A549 (cell line): Measurements from ENCODE around the gene FGF23. TPM values are rescaled to one million over a fixed set of nuclear protein-coding genes. Genes with fewer than 3 reads are reported as not detected.

Source experiments
- ATAC-seq, 2 experiments: fragments of 200-7000 bp in 1 of 2; fragments of >200 bp in 1 of 2; cut with Nextera tagmentation in 1 of 2; cut with Tn5 transposase in 1 of 2; 3 replicates each; pipeline versions ENCODE4 v1.8.0 to v1.9.1; 2018 to 2020; ENCODE audit warnings: mild to moderate bottlenecking in 1 of 2, moderate library complexity in 1 of 2
- CTCF ChIA-PET: fragments of 300-600 bp; sonication (Branson Sonifier 250); formaldehyde crosslinking; extraction: SDS; loops from one replicate; lab custom pipeline; 2021; ENCODE audit warnings: antibody characterized with exemption, inconsistent platforms; lab: Yijun Ruan, JAX
- POLR2A ChIA-PET: fragments of 350-600 bp; formaldehyde crosslinking; extraction: SDS; loops from one replicate; lab custom pipeline; 2021; ENCODE audit warnings: antibody characterized with exemption, inconsistent platforms; lab: Yijun Ruan, JAX
- DNase-seq, 2 experiments: peaks; one replicate each; pipeline versions ENCODE4 v3.0.0 to v3.0.0-alpha.2; 2011 to 2016; ENCODE audit warnings: low read depth in 1 of 2, low spot score in 1 of 2
- FAIRE-seq: peaks from 2 replicates; lab custom pipeline; 2011; peaks lifted over from hg19 to GRCh38; lab: Jason Lieb, UNC
- H3K27ac ChIP-seq, 2 experiments: fragments of >200 bp; sonication (Bioruptor Twin); formaldehyde crosslinking; 3 replicates each; pipeline ENCODE4 v1.5.1; 2016 to 2017
- H3K4me1 ChIP-seq: fragments of >200 bp; sonication (Bioruptor Twin); formaldehyde crosslinking; 3 replicates; pipeline ENCODE4 v1.6.1; 2016
- H3K4me2 ChIP-seq: fragments of >200 bp; sonication (Bioruptor Twin); formaldehyde crosslinking; 3 replicates; pipeline ENCODE4 v1.6.1; 2016
- H3K4me3 ChIP-seq: fragments of >200 bp; sonication (Bioruptor Twin); formaldehyde crosslinking; 3 replicates; pipeline ENCODE4 v1.5.1; 2016
- H3K9me3 ChIP-seq: fragments of >200 bp; sonication (Bioruptor Twin); formaldehyde crosslinking; 3 replicates; pipeline ENCODE4 v1.6.1; 2016
- ATOH8 ChIP-seq: fragments of 250-450 bp; sonication (Bioruptor Pico); IDR thresholded peaks from 2 replicates; pipeline ENCODE4 v1.5.0; 2020; ENCODE audit warnings: low read depth, mild to moderate bottlenecking, moderate library complexity
- CBX2 ChIP-seq: fragments of 200-600 bp; sonication (generic); IDR thresholded peaks from 2 replicates; pipeline ENCODE4 v1.6.1; 2016; ENCODE audit warnings: low read depth, mild to moderate bottlenecking, borderline replicate concordance
- CHD2 ChIP-seq: fragments of 150-350 bp; IDR thresholded peaks from 2 replicates; pipeline ENCODE4 v1.6.1; 2014; ENCODE audit warnings: low read length; ENCODE audit not compliant: partially characterized antibody
- CTCF ChIP-seq: fragments of >200 bp; sonication (Bioruptor Twin); formaldehyde crosslinking; IDR thresholded peaks from 3 replicates; pipeline ENCODE4 v1.5.1; 2016
- E2F6 ChIP-seq: IDR thresholded peaks from 2 replicates; pipeline ENCODE4 v1.6.1; 2012; ENCODE audit warnings: low read depth, borderline replicate concordance
- EHF ChIP-seq: fragments of 250-450 bp; sonication (Bioruptor Pico); IDR thresholded peaks from 2 replicates; pipeline ENCODE4 v1.5.0; 2020; ENCODE audit warnings: mild to moderate bottlenecking
- FOSL2 ChIP-seq, 2 experiments: fragments of 450-650 bp in 1 of 2; fragments of >200 bp in 1 of 2; sonication (Bioruptor Twin) in 1 of 2; formaldehyde crosslinking; IDR thresholded peaks; 2 replicates each; pipeline versions ENCODE4 v1.5.0 to v1.6.1; 2016 to 2020; ENCODE audit warnings: mild to moderate bottlenecking in 1 of 2, moderate library complexity in 1 of 2
- FOXS1 ChIP-seq: fragments of 250-450 bp; sonication (Bioruptor Pico); IDR thresholded peaks from 2 replicates; pipeline ENCODE4 v1.5.0; 2020; ENCODE audit warnings: mild to moderate bottlenecking, moderate library complexity
- GATA3 ChIP-seq: IDR thresholded peaks from 2 replicates; pipeline ENCODE4 v1.6.1; 2012; ENCODE audit warnings: borderline replicate concordance
- HDAC2 ChIP-seq: fragments of 200-600 bp; sonication (generic); IDR thresholded peaks from 2 replicates; pipeline ENCODE4 v1.6.1; 2016
- HEYL ChIP-seq: fragments of 250-450 bp; sonication (Bioruptor Pico); IDR thresholded peaks from 2 replicates; pipeline ENCODE4 v1.8.0; 2021; ENCODE audit warnings: mild to moderate bottlenecking, moderate library complexity
- HOXB13 ChIP-seq: fragments of 250-450 bp; sonication (Bioruptor Pico); IDR thresholded peaks from 2 replicates; pipeline ENCODE4 v1.5.0; 2020; ENCODE audit warnings: low read depth, mild to moderate bottlenecking, moderate library complexity
- HOXB5 ChIP-seq: fragments of 250-450 bp; sonication (Bioruptor Pico); IDR thresholded peaks from 2 replicates; pipeline ENCODE4 v1.5.0; 2020; ENCODE audit warnings: mild to moderate bottlenecking, moderate library complexity
- JUN ChIP-seq, 2 experiments: fragments of >200 bp; sonication (Bioruptor Twin); formaldehyde crosslinking; IDR thresholded peaks; 2 replicates in 1 of 2; 3 replicates in 1 of 2; pipeline ENCODE4 v1.6.1; 2016 to 2017
- KDM1A ChIP-seq: fragments of 200-600 bp; sonication (generic); IDR thresholded peaks from 2 replicates; pipeline ENCODE4 v1.6.1; 2016; ENCODE audit warnings: low read depth, mild to moderate bottlenecking
- KDM5A ChIP-seq: fragments of 200-600 bp; sonication (generic); IDR thresholded peaks from 2 replicates; pipeline ENCODE4 v1.6.1; 2016; ENCODE audit warnings: antibody characterized with exemption, mild to moderate bottlenecking
- MAFK ChIP-seq: fragments of 450-650 bp; IDR thresholded peaks from 2 replicates; pipeline ENCODE4 v1.6.1; 2014; ENCODE audit not compliant: partially characterized antibody
- MAZ ChIP-seq: fragments of 150-350 bp; IDR thresholded peaks from 2 replicates; pipeline ENCODE4 v1.6.1; 2014; ENCODE audit warnings: antibody characterized with exemption, low read depth, low read length, borderline replicate concordance
- NPAS2 ChIP-seq: fragments of 250-450 bp; sonication (Bioruptor Pico); IDR thresholded peaks from 2 replicates; pipeline ENCODE4 v1.8.0; 2022; ENCODE audit warnings: mild to moderate bottlenecking, moderate library complexity, borderline replicate concordance
- RFX5 ChIP-seq: fragments of 450-650 bp; IDR thresholded peaks from 2 replicates; pipeline ENCODE4 v1.7.1; 2014; ENCODE audit warnings: antibody characterized with exemption, mild to moderate bottlenecking, moderate library complexity
- SREBF2 ChIP-seq: fragments of 450-650 bp; IDR thresholded peaks from 2 replicates; pipeline ENCODE4 v1.6.1; 2014; ENCODE audit warnings: mild to moderate bottlenecking, moderate library complexity
- TFCP2L1 ChIP-seq: fragments of 250-450 bp; sonication (Bioruptor Pico); IDR thresholded peaks from 2 replicates; pipeline ENCODE4 v1.5.0; 2021; ENCODE audit warnings: mild to moderate bottlenecking
- TP53 ChIP-seq: fragments of 250-450 bp; sonication (Bioruptor Pico); IDR thresholded peaks from 2 replicates; pipeline ENCODE4 v1.5.0; 2021; ENCODE audit warnings: mild to moderate bottlenecking, moderate library complexity
- USF2 ChIP-seq: fragments of 450-650 bp; IDR thresholded peaks from 2 replicates; pipeline ENCODE4 v1.6.1; 2014; ENCODE audit warnings: antibody characterized with exemption
- ZC3H11A ChIP-seq: fragments of 450-650 bp; IDR thresholded peaks from 2 replicates; pipeline ENCODE4 v1.6.1; 2014; ENCODE audit warnings: antibody characterized with exemption, mild to moderate bottlenecking
- ZFP36 ChIP-seq: fragments of 450-650 bp; IDR thresholded peaks from 2 replicates; pipeline ENCODE4 v1.6.1; 2014; ENCODE audit warnings: borderline replicate concordance; ENCODE audit not compliant: partially characterized antibody
- ZNF302 ChIP-seq: fragments of 250-450 bp; sonication (Bioruptor Pico); IDR thresholded peaks from 2 replicates; pipeline ENCODE4 v1.9.0; 2021; ENCODE audit warnings: inconsistent platforms, mild to moderate bottlenecking, moderate library complexity
- ZSCAN20 ChIP-seq: fragments of 250-450 bp; sonication (Bioruptor Pico); IDR thresholded peaks from 2 replicates; pipeline ENCODE4 v1.8.0; 2022; ENCODE audit warnings: mild to moderate bottlenecking, moderate library complexity
- WGBS: methylation state at CpG from one replicate; pipeline ENCODE4 v1.1.6; 2017; ENCODE audit errors: missing lambda C conversion rate; 5-methylcytosine and 5-hydroxymethylcytosine counted together
- polyA plus RNA-seq, 4 experiments: library from polyadenylated mRNA; depleted of rRNA in 3 of 4; stranded (reverse); fragments of >200 nt; fragmentation: RNase III in 1 of 4; extraction: RNeasy Plus Mini Kit Qiagen cat#74134 plus additional on column Dnase treatment in 1 of 4; gene quantifications; 2 replicates in 3 of 4; 3 replicates in 1 of 4; pipeline ENCODE4 v1.2.3, GENCODE V29; 2011 to 2017
- TF ChIP-seq, protein P1 (sequence below): fragments of 200-600 bp; sonication (generic); IDR thresholded peaks from 2 replicates; pipeline ENCODE4 v1.6.1; 2016; ENCODE audit warnings: antibody characterized with exemption, mild to moderate bottlenecking, moderate library complexity
- TF ChIP-seq, protein P2 (sequence below): fragments of >200 bp; sonication (Bioruptor Twin); formaldehyde crosslinking; IDR thresholded peaks from 2 replicates; pipeline ENCODE4 v1.6.1; 2016
- TF ChIP-seq, protein P3 (sequence below): fragments of 150-350 bp; IDR thresholded peaks from 2 replicates; pipeline ENCODE4 v1.6.1; 2014; ENCODE audit warnings: low read depth, mild to moderate bottlenecking, low read length

The FGF23 gene
- polyA plus RNA-seq, 2 of the 4 experiments (the other 2 are of a cell fraction), result not detected

DNA sequence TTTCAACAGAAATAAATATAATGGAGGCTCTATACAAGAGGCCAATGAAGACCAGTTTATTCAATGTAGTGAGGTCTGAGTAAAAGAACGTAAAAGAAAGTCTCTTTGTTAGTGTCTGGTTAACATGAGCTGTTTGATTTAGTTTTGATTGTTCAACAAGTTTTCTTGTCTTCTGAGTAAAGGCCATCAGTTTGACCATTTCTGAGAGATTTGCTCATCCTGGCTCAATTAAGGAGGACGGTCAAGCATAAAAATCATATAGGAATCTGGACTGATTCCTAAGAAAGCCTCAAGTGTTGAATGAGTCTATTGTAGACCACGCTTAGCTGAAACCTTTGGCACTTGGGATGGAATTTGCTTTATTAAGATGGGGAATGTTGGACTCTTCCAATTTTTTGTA, 32.5 kb upstream of the FGF23 start:
- no peaks in the 10 kb centered on the region for H3K4me1 ChIP-seq
- ATAC-seq, result no peak
- TF ChIP-seq NPAS2 (CRISPR knock-in tag) (no peak), ZSCAN20 (no peak), EHF (CRISPR knock-in tag) (no peak), CHD2 (no peak), FOSL2 (IDR thresholded peaks at IDR 0.05) (no peak), FOSL2 (CRISPR knock-in tag; IDR thresholded peaks at IDR 0.05) (no peak), ZNF302 (CRISPR knock-in tag) (no peak), FOXS1 (CRISPR knock-in tag) (no peak), MAZ (no peak), HEYL (no peak), KDM1A (no peak), TP53 (CRISPR knock-in tag) (no peak), KDM5A (no peak), RFX5 (no peak), JUN (IDR thresholded peaks at IDR 0.05) (no peak), ZFP36 (no peak), HOXB5 (CRISPR knock-in tag) (no peak), CTCF (no peak), GATA3 (no peak)
- TF ChIP-seq, protein P1, sequence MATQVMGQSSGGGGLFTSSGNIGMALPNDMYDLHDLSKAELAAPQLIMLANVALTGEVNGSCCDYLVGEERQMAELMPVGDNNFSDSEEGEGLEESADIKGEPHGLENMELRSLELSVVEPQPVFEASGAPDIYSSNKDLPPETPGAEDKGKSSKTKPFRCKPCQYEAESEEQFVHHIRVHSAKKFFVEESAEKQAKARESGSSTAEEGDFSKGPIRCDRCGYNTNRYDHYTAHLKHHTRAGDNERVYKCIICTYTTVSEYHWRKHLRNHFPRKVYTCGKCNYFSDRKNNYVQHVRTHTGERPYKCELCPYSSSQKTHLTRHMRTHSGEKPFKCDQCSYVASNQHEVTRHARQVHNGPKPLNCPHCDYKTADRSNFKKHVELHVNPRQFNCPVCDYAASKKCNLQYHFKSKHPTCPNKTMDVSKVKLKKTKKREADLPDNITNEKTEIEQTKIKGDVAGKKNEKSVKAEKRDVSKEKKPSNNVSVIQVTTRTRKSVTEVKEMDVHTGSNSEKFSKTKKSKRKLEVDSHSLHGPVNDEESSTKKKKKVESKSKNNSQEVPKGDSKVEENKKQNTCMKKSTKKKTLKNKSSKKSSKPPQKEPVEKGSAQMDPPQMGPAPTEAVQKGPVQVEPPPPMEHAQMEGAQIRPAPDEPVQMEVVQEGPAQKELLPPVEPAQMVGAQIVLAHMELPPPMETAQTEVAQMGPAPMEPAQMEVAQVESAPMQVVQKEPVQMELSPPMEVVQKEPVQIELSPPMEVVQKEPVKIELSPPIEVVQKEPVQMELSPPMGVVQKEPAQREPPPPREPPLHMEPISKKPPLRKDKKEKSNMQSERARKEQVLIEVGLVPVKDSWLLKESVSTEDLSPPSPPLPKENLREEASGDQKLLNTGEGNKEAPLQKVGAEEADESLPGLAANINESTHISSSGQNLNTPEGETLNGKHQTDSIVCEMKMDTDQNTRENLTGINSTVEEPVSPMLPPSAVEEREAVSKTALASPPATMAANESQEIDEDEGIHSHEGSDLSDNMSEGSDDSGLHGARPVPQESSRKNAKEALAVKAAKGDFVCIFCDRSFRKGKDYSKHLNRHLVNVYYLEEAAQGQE, result no peak
- TF ChIP-seq, all 56 proteins: peak for 0
- no peak overlapping the region for H3K27ac ChIP-seq
- no peak overlapping the region for H3K4me3 ChIP-seq
- no peaks in the 10 kb centered on the region; the same call in 2 of the 3 replicates for H3K9me3 ChIP-seq
- no peak for DNase-seq
- no peak for FAIRE-seq
- ChIA-PET POLR2A (no interaction called here), CTCF (interaction anchor here (0.8 to 2.1 kb wide), 2 partner anchors 10 to 24 kb away, joined by 3 to 6 read pairs; no protein-coding TSS in a partner anchor)
- no peak overlapping the region for H3K4me2 ChIP-seq
- WGBS, result 20% methylated on average over 3 of the region's 3 CpGs

DNA sequence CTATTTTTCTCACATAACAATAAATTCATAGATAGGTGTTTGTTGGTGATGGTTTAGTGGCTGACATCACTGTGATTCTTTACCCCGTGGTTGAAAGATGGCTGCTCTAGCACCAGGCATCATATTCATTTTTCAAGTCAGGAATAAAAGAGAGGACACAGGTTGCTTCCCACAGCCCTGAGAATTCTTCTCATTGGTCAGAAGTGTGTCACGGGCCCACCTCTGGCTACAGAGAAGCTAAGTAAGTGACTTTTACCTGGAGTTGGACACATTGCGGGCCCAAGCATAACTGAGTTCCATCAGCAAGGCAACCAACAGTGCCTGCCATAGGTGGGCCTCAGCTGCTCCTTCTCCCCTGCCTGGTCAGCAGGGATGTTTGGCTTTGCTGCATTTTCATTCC, 27.6 kb upstream of the FGF23 start:
- no peak for ATAC-seq
- 29% methylated on average over 3 of the region's 3 CpGs for WGBS
- POLR2A ChIA-PET, result no interaction called here
- TF ChIP-seq, protein P2, sequence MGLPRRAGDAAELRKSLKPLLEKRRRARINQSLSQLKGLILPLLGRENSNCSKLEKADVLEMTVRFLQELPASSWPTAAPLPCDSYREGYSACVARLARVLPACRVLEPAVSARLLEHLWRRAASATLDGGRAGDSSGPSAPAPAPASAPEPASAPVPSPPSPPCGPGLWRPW, result no peak
- no peak for TF ChIP-seq TFCP2L1 (CRISPR knock-in tag)
- TF ChIP-seq ZC3H11A, result no peak
- TF ChIP-seq ATOH8 (CRISPR knock-in tag), result no peak
- TF ChIP-seq TP53 (CRISPR knock-in tag), result no peak
- TF ChIP-seq MAFK, result no peak
- no peak for TF ChIP-seq USF2
- TF ChIP-seq HOXB13 (CRISPR knock-in tag), result no peak
- TF ChIP-seq CBX2, result no peak
- no peak for TF ChIP-seq HOXB5 (CRISPR knock-in tag)
- no peak for TF ChIP-seq FOXS1 (CRISPR knock-in tag)
- TF ChIP-seq, protein P3, sequence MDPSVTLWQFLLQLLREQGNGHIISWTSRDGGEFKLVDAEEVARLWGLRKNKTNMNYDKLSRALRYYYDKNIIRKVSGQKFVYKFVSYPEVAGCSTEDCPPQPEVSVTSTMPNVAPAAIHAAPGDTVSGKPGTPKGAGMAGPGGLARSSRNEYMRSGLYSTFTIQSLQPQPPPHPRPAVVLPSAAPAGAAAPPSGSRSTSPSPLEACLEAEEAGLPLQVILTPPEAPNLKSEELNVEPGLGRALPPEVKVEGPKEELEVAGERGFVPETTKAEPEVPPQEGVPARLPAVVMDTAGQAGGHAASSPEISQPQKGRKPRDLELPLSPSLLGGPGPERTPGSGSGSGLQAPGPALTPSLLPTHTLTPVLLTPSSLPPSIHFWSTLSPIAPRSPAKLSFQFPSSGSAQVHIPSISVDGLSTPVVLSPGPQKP, result no peak
- TF ChIP-seq E2F6, result no peak
- no peak for TF ChIP-seq SREBF2
- TF ChIP-seq HDAC2, result no peak

More for the DNA sequence above, 27.6 kb upstream of the FGF23 start:
- Histone ChIP-seq H3K4me1 (no peaks in the 10 kb centered on the region), H3K4me2 (no peak overlapping the region), H3K4me3 (no peak overlapping the region), H3K9me3 (no peaks in the 10 kb centered on the region; the same call in 2 of the 3 replicates), H3K27ac (no peak overlapping the region)
- CTCF ChIA-PET, result no interaction called here
- FAIRE-seq (no peak), DNase-seq (no peak)
